Endothelial cell of hepatic sinusoid (primary cell): ENCODE data around the gene BZW1.

Experiments
- in situ Hi-C: cut with HindIII; loops from 2 replicates; pipeline ENCODE4 v1.10.0; 2017; ENCODE audit warnings: low sequenced_read_pairs

BZW1 gene

DNA sequence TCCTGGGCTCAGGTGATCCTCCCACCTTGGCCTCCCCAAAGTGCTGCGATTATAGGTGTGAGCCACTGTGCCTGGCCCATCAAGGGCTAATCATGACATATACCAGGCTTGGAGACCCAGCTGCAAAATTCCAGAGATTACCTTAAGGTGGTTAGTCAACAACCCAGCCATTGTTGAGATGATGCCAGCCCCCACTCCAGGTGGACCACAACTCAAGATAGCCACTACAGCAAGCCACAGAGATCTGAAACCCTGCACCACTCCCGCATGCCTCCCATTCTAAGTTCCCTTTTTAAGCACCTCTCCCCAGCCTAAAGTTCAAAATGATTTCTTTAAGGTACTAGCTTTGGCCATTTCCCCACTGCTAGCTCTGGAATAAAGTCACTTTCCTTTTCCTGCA, 57.3 kb downstream of the BZW1 start:
- in situ Hi-C loops, result no loop called here

- in situ Hi-C loops, result no loop called here
These were observed 59.4 kb downstream of the BZW1 start for GRCh38 chr2:200871151-200871550.

DNA sequence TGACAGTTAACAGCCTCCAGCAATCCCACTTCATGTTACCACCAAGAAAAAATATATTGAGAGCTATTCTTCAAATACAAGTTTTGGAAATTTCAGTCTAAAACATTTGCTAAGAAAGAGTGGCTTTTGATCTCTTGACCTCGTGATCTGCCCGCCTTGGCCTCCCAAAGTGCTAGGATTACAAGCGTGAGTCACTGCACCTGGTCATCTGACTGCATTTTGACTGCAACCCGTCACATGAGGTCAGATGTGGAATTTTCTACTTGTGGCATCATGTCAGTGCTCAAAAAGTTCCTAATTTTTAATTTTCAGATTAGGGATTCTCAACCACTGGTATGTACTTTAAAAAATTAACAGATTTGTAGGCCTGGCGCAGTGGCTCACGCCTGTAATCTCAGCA, 61.9 kb downstream of the BZW1 start:
- in situ Hi-C loops, result no loop called here
